SK-N-SH treated with all-trans-retinoic acid at 6 μM for 48 hours (cell line): ENCODE data around the gene PACSIN2.

Experiments
- ATAC-seq: fragments of 200-7000 bp; cut with Tn5 transposase; 3 replicates; pipeline ENCODE4 v1.9.1; 2020; ENCODE audit warnings: mild to moderate bottlenecking, moderate library complexity
- ARNTL ChIP-seq: fragments of 450-650 bp; formaldehyde crosslinking; IDR thresholded peaks from 2 replicates; pipeline ENCODE4 v1.5.0; 2020; ENCODE audit warnings: low read depth, mild to moderate bottlenecking, moderate library complexity, borderline replicate concordance
- BACH2 ChIP-seq: fragments of 250-450 bp; sonication (Bioruptor Pico); IDR thresholded peaks from 2 replicates; pipeline ENCODE4 v1.9.0; 2021; ENCODE audit warnings: mild to moderate bottlenecking, borderline replicate concordance
- CSDC2 ChIP-seq: fragments of 250-450 bp; sonication (Bioruptor Pico); IDR thresholded peaks from 2 replicates; pipeline ENCODE4 v1.5.0; 2020; ENCODE audit warnings: mild to moderate bottlenecking, moderate library complexity
- ESRRG ChIP-seq: fragments of 250-450 bp; sonication (Bioruptor Pico); IDR thresholded peaks from 2 replicates; pipeline ENCODE4 v1.6.1; 2021; ENCODE audit warnings: mild to moderate bottlenecking
- GLIS3 ChIP-seq: fragments of 250-450 bp; sonication (Bioruptor Pico); IDR thresholded peaks from 2 replicates; pipeline ENCODE4 v1.5.0; 2020; ENCODE audit warnings: mild to moderate bottlenecking, moderate library complexity
- ISL1 ChIP-seq: fragments of 250-450 bp; sonication (Bioruptor Pico); IDR thresholded peaks from 2 replicates; pipeline ENCODE4 v2.1.2; 2022; ENCODE audit warnings: mild to moderate bottlenecking, moderate library complexity
- OSR1 ChIP-seq: fragments of 250-450 bp; sonication (Bioruptor Pico); IDR thresholded peaks from 2 replicates; pipeline ENCODE4 v1.8.0; 2022; ENCODE audit warnings: moderate library complexity, mild to moderate bottlenecking, inconsistent platforms
- PPARA ChIP-seq: fragments of 250-450 bp; sonication (Bioruptor Pico); IDR thresholded peaks from 2 replicates; pipeline ENCODE4 v1.5.0; 2020; ENCODE audit warnings: mild to moderate bottlenecking, borderline replicate concordance
- RARB ChIP-seq: fragments of 250-450 bp; sonication (Bioruptor Pico); IDR thresholded peaks from 2 replicates; pipeline ENCODE4 v1.8.0; 2021; ENCODE audit warnings: mild to moderate bottlenecking, moderate library complexity
- SNAI2 ChIP-seq: fragments of 250-450 bp; sonication (Bioruptor Pico); IDR thresholded peaks from 2 replicates; pipeline ENCODE4 v1.5.0; 2020; ENCODE audit warnings: mild to moderate bottlenecking, moderate library complexity
- TCF4 ChIP-seq: fragments of 250-450 bp; sonication (Bioruptor Pico); IDR thresholded peaks from 2 replicates; pipeline ENCODE4 v1.8.0; 2021; ENCODE audit warnings: mild to moderate bottlenecking, moderate library complexity, borderline replicate concordance
- TOX ChIP-seq: fragments of 250-450 bp; sonication (Bioruptor Pico); IDR thresholded peaks from 2 replicates; pipeline ENCODE4 v1.8.0; 2021; ENCODE audit warnings: mild to moderate bottlenecking, moderate library complexity, borderline replicate concordance
- ZC3H10 ChIP-seq: fragments of 250-450 bp; sonication (Bioruptor Pico); IDR thresholded peaks from 2 replicates; pipeline ENCODE4 v1.5.1; 2021; ENCODE audit warnings: mild to moderate bottlenecking, moderate library complexity
- ZFP3 ChIP-seq: fragments of 250-450 bp; sonication (Bioruptor Pico); IDR thresholded peaks from 2 replicates; pipeline ENCODE4 v1.5.0; 2020; ENCODE audit warnings: mild to moderate bottlenecking, moderate library complexity
- ZNF8 ChIP-seq: fragments of 450-650 bp; formaldehyde crosslinking; IDR thresholded peaks from 2 replicates; pipeline ENCODE4 v1.5.0; 2020; ENCODE audit warnings: mild to moderate bottlenecking, moderate library complexity
- TF ChIP-seq, protein P1 (sequence below): fragments of 250-450 bp; sonication (Bioruptor Pico); IDR thresholded peaks from 2 replicates; pipeline ENCODE4 v1.5.0; 2020; ENCODE audit warnings: mild to moderate bottlenecking, moderate library complexity
- TF ChIP-seq, protein P2 (sequence below): fragments of 250-450 bp; sonication (Bioruptor Pico); IDR thresholded peaks from 2 replicates; pipeline ENCODE4 v1.5.1; 2020; ENCODE audit warnings: low read depth, mild to moderate bottlenecking, moderate library complexity
- TF ChIP-seq, protein P3 (sequence below): fragments of 250-450 bp; sonication (Bioruptor Pico); IDR thresholded peaks from 2 replicates; pipeline ENCODE4 v1.8.0; 2020; ENCODE audit warnings: mild to moderate bottlenecking, moderate library complexity, borderline replicate concordance
- TF ChIP-seq, protein P4 (sequence below): fragments of 250-450 bp; sonication (Bioruptor Pico); IDR thresholded peaks from 2 replicates; pipeline ENCODE4 v1.8.0; 2021; ENCODE audit warnings: low read depth, mild to moderate bottlenecking, moderate library complexity, borderline replicate concordance
- TF ChIP-seq, protein P5 (sequence below): fragments of 250-450 bp; sonication (Bioruptor Pico); IDR thresholded peaks from 2 replicates; pipeline ENCODE4 v1.5.1; 2021; ENCODE audit warnings: mild to moderate bottlenecking, moderate library complexity

Gene PACSIN2

DNA sequence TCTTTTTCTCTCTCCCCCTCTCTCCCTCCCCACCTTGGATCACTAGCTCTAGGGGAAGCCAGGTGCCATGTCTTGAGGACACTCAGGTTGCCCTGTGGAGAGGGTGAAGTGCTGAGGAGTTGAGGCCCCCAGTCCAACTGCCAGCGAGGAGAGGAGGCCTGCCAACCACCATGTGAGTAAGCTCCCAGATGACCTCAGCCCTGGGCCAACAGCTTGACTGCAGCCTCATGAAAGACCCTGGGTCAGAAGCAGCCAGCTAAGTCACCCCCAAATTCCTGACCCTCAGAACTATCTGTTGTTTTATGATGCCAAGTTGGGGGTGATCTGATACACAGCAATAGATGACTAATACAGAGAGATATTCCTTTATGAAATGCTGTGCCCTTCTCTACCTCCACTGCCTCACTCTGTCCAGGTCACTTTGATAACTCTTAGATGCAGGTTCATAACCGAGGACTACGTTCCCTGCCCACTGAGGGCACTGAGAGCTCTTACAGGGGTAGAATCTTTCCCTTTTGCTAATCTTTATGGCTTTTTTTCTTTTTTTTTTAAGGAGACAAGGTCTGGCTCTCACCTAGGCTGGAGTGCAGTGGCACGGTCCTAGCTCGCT is 165.9 kb downstream of the PACSIN2 start:
- TF ChIP-seq, protein P1, sequence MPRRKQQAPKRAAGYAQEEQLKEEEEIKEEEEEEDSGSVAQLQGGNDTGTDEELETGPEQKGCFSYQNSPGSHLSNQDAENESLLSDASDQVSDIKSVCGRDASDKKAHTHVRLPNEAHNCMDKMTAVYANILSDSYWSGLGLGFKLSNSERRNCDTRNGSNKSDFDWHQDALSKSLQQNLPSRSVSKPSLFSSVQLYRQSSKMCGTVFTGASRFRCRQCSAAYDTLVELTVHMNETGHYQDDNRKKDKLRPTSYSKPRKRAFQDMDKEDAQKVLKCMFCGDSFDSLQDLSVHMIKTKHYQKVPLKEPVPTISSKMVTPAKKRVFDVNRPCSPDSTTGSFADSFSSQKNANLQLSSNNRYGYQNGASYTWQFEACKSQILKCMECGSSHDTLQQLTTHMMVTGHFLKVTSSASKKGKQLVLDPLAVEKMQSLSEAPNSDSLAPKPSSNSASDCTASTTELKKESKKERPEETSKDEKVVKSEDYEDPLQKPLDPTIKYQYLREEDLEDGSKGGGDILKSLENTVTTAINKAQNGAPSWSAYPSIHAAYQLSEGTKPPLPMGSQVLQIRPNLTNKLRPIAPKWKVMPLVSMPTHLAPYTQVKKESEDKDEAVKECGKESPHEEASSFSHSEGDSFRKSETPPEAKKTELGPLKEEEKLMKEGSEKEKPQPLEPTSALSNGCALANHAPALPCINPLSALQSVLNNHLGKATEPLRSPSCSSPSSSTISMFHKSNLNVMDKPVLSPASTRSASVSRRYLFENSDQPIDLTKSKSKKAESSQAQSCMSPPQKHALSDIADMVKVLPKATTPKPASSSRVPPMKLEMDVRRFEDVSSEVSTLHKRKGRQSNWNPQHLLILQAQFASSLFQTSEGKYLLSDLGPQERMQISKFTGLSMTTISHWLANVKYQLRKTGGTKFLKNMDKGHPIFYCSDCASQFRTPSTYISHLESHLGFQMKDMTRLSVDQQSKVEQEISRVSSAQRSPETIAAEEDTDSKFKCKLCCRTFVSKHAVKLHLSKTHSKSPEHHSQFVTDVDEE (CRISPR knock-in tag) = no peak
- TF ChIP-seq RARB (CRISPR knock-in tag) = no peak
- no peak for TF ChIP-seq SNAI2 (CRISPR knock-in tag)
- TF ChIP-seq ZFP3 (CRISPR knock-in tag) = no peak
- no peak for TF ChIP-seq ESRRG (CRISPR knock-in tag)
- TF ChIP-seq ISL1 = no peak
- no peak for TF ChIP-seq ZC3H10 (CRISPR knock-in tag)
- no peak for TF ChIP-seq GLIS3 (CRISPR knock-in tag)
- TF ChIP-seq BACH2 = no peak
- no peak for TF ChIP-seq CSDC2 (CRISPR knock-in tag)
- no peak for TF ChIP-seq TOX (CRISPR knock-in tag)
- no peak for TF ChIP-seq ZNF8 (CRISPR knock-in tag)
- TF ChIP-seq, protein P2, sequence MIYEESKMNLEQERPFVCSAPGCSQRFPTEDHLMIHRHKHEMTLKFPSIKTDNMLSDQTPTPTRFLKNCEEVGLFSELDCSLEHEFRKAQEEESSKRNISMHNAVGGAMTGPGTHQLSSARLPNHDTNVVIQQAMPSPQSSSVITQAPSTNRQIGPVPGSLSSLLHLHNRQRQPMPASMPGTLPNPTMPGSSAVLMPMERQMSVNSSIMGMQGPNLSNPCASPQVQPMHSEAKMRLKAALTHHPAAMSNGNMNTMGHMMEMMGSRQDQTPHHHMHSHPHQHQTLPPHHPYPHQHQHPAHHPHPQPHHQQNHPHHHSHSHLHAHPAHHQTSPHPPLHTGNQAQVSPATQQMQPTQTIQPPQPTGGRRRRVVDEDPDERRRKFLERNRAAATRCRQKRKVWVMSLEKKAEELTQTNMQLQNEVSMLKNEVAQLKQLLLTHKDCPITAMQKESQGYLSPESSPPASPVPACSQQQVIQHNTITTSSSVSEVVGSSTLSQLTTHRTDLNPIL (CRISPR knock-in tag) = no peak
- TF ChIP-seq OSR1 (CRISPR knock-in tag) = no peak
- TF ChIP-seq, protein P3, sequence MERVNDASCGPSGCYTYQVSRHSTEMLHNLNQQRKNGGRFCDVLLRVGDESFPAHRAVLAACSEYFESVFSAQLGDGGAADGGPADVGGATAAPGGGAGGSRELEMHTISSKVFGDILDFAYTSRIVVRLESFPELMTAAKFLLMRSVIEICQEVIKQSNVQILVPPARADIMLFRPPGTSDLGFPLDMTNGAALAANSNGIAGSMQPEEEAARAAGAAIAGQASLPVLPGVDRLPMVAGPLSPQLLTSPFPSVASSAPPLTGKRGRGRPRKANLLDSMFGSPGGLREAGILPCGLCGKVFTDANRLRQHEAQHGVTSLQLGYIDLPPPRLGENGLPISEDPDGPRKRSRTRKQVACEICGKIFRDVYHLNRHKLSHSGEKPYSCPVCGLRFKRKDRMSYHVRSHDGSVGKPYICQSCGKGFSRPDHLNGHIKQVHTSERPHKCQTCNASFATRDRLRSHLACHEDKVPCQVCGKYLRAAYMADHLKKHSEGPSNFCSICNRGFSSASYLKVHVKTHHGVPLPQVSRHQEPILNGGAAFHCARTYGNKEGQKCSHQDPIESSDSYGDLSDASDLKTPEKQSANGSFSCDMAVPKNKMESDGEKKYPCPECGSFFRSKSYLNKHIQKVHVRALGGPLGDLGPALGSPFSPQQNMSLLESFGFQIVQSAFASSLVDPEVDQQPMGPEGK (CRISPR knock-in tag) = no peak
- TF ChIP-seq, protein P4, sequence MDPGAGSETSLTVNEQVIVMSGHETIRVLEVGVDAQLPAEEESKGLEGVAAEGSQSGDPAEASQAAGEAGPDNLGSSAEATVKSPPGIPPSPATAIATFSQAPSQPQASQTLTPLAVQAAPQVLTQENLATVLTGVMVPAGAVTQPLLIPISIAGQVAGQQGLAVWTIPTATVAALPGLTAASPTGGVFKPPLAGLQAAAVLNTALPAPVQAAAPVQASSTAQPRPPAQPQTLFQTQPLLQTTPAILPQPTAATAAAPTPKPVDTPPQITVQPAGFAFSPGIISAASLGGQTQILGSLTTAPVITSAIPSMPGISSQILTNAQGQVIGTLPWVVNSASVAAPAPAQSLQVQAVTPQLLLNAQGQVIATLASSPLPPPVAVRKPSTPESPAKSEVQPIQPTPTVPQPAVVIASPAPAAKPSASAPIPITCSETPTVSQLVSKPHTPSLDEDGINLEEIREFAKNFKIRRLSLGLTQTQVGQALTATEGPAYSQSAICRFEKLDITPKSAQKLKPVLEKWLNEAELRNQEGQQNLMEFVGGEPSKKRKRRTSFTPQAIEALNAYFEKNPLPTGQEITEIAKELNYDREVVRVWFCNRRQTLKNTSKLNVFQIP = no peak
- TF ChIP-seq TCF4 = no peak
- no peak for TF ChIP-seq PPARA
- TF ChIP-seq ARNTL (CRISPR knock-in tag) = no peak
- TF ChIP-seq, protein P5, sequence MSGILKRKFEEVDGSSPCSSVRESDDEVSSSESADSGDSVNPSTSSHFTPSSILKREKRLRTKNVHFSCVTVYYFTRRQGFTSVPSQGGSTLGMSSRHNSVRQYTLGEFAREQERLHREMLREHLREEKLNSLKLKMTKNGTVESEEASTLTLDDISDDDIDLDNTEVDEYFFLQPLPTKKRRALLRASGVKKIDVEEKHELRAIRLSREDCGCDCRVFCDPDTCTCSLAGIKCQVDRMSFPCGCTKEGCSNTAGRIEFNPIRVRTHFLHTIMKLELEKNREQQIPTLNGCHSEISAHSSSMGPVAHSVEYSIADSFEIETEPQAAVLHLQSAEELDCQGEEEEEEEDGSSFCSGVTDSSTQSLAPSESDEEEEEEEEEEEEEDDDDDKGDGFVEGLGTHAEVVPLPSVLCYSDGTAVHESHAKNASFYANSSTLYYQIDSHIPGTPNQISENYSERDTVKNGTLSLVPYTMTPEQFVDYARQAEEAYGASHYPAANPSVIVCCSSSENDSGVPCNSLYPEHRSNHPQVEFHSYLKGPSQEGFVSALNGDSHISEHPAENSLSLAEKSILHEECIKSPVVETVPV (CRISPR knock-in tag) = no peak
- no peak; the same call in 2 of the 3 replicates for ATAC-seq

DNA sequence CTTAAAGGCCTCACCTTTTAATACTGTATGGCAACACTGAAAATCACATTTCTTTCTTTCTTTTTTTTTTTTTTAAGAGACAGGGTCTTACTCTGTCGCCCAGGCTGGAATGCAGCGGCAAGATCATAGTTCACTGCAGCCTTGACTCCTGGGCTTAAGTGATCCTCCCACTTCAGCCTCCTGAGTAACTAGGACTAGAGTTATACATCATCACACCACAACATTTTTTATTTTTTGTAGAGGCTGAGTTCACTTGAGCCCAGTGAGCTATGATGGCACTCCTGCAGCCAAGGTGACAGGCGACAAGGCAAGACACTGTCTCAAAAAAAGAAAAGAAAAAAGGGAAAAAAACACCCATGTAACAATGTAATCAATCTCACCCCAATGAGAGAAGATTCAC is 167.8 kb downstream of the PACSIN2 start:
- TF ChIP-seq PPARA (no peak), SNAI2 (CRISPR knock-in tag) (no peak), ZC3H10 (CRISPR knock-in tag) (no peak), ARNTL (CRISPR knock-in tag) (no peak), TCF4 (no peak), CSDC2 (CRISPR knock-in tag) (no peak), GLIS3 (CRISPR knock-in tag) (no peak), BACH2 (no peak), TOX (CRISPR knock-in tag) (no peak), OSR1 (CRISPR knock-in tag) (no peak)
- no peak for ATAC-seq

DNA sequence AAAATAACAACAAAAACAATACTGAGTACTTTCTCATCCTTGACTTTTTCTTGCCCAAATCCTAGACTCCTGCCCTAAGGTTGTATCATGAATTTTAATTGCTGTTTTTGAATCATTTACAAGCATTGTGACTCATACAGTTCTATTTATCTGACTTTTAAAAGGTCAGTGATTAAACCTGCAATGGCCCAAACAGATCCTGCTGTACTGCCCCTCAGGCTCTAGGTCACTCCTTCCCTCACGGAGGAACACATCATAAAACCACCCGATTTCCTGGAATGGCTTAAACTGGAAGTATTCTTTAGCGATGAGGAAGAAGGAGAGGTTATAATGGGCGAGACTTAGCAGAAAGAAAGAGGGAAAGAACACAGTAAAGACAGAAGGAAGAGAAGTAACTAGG is 170.2 kb downstream of the PACSIN2 start:
- no peak for ATAC-seq
- no peak for TF ChIP-seq ZNF8 (CRISPR knock-in tag)
- TF ChIP-seq, all 23 proteins: peak for 0
